Activated naive CD8-positive, alpha-beta T cell treated with anti-CD3 and anti-CD28 coated beads, Interleukin-2, amount 50 U/mL, for 24 hours (primary cell): ENCODE measurements around the gene EHD4.

ENCODE experiments used
- ATAC-seq: fragments of 150-1000 bp; cut with Tn5 transposase; one replicate; pipeline ENCODE4 v1.10.0; 2021
- DNase-seq: peaks from one replicate; pipeline ENCODE4 v3.0.0; 2021
- H3K27ac Mint-ChIP-seq: one replicate; pipeline ENCODE4 v1.8.0; 2021; ENCODE audit warnings: mild to moderate bottlenecking, mixed read lengths
- H3K27me3 Mint-ChIP-seq: one replicate; pipeline ENCODE4 v1.8.0; 2021; ENCODE audit warnings: mixed read lengths
- H3K36me3 Mint-ChIP-seq: one replicate; pipeline ENCODE4 v1.8.0; 2021; ENCODE audit warnings: low read depth, mixed read lengths
- H3K4me1 Mint-ChIP-seq: one replicate; pipeline ENCODE4 v1.8.0; 2021; ENCODE audit warnings: mixed read lengths
- H3K4me3 Mint-ChIP-seq: one replicate; pipeline ENCODE4 v1.8.0; 2021; ENCODE audit warnings: mild to moderate bottlenecking, moderate library complexity, mixed read lengths
- H3K9me3 Mint-ChIP-seq: one replicate; pipeline ENCODE4 v1.8.0; 2021; ENCODE audit warnings: mixed read lengths

EHD4 gene

GRCh38 chr15:41854443-41854842, 117.9 kb downstream of the EHD4 start:
- Mint-ChIP-seq H3K4me3 (no peak overlapping the region), H3K27ac (no peak overlapping the region), H3K4me1 (no peaks in the 10 kb centered on the region), H3K27me3 (no peaks in the 10 kb centered on the region), H3K36me3 (no peaks in the 10 kb centered on the region), H3K9me3 (no peaks in the 10 kb centered on the region)
- no peak for DNase-seq
- ATAC-seq, result no peak

DNA sequence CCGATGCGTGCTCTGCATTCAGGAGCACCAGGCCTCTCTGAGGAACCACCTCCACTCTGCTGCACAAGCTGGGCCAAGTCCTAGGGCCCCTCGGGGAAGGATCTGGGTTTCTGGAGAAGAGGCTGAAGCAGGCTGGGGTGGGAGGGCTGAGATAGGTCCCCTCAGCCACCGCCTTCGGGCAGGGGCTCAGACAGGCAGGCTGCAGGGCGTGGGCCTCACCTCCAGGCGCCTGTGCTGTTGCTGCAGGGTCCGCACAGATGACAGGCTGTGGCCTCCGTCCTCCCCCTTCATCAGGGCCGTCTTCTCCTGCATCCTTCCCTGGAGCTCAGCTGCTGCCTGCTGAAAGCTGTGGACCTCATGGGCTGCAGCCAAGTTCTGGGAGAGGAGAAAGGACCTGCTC, 118.5 kb downstream of the EHD4 start:
- Mint-ChIP-seq H3K27me3 (no peaks in the 10 kb centered on the region), H3K9me3 (no peaks in the 10 kb centered on the region), H3K4me3 (no peak overlapping the region), H3K27ac (no peak overlapping the region), H3K36me3 (no peaks in the 10 kb centered on the region), H3K4me1 (no peaks in the 10 kb centered on the region)
- DNase-seq, result no peak
- no peak for ATAC-seq

- no peak overlapping the region for H3K4me3 Mint-ChIP-seq
- H3K9me3 Mint-ChIP-seq, result no peaks in the 10 kb centered on the region
These were observed 119.4 kb downstream of the EHD4 start for GRCh38 chr15:41852736-41853590.

DNA sequence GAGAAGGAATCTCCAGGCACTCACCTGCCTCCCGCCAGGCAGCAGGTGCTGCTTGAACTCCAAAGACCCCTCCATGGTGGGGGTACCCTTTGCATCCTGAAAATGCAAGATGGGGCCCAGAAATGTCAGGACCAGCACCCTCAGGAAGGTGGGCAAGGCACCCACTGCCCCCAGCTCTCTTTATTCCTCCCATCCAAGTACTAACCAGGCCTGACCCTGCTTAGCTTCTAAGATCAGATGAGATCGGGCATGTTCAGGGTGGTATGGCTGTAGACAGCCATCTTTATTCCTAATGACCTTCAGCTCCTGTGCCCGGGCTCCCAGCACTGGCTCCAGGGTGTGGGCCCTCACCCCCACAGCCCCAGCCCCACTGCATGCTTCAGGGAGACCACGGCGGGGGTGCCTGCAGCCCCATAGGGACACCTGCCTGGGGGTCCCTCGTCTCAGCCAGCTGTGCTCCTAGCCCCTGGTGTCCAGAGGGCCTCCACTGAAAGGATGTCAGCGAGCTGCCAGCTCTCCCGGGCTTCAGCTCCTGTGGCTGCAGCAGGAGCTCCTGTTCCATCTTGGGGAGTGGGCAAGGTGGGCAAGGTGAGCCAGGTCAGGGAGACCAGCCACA, 120.5 kb downstream of the EHD4 start:
- Mint-ChIP-seq H3K4me3 (no peak overlapping the region), H3K9me3 (no peaks in the 10 kb centered on the region), H3K36me3 (peaks cover 2% of the 10 kb centered on the region), H3K4me1 (peaks cover 2% of the 10 kb centered on the region), H3K27me3 (no peaks in the 10 kb centered on the region), H3K27ac (no peak overlapping the region)
- DNase-seq (no peak), ATAC-seq (no peak)

More at GRCh38 chr15:41852736-41853590, 119.4 kb downstream of the EHD4 start:
- Mint-ChIP-seq H3K4me1 (peaks cover 2% of the 10 kb centered on the region), H3K27ac (no peak overlapping the region), H3K27me3 (no peaks in the 10 kb centered on the region), H3K36me3 (peaks cover 2% of the 10 kb centered on the region)
- DNase-seq (no peak), ATAC-seq (no peak)

GRCh38 chr15:41851167-41851523, 121.2 kb downstream of the EHD4 start:
- Mint-ChIP-seq H3K4me1 (peaks cover 2% of the 10 kb centered on the region), H3K4me3 (no peak overlapping the region), H3K9me3 (no peaks in the 10 kb centered on the region), H3K36me3 (peaks cover 2% of the 10 kb centered on the region), H3K27ac (no peak overlapping the region), H3K27me3 (no peaks in the 10 kb centered on the region)
- DNase-seq, result no peak
- no peak for ATAC-seq

- Mint-ChIP-seq H3K36me3 (peaks cover 2% of the 10 kb centered on the region), H3K9me3 (no peaks in the 10 kb centered on the region), H3K4me1 (peaks cover 2% of the 10 kb centered on the region), H3K4me3 (no peak overlapping the region), H3K27ac (no peak overlapping the region), H3K27me3 (no peaks in the 10 kb centered on the region)
- no peak for DNase-seq
- ATAC-seq, result no peak
These were observed 121.7 kb downstream of the EHD4 start for GRCh38 chr15:41850482-41851166.

- ATAC-seq (no peak), DNase-seq (no peak)
- Mint-ChIP-seq H3K9me3 (no peaks in the 10 kb centered on the region), H3K27me3 (no peaks in the 10 kb centered on the region), H3K36me3 (peaks cover 2% of the 10 kb centered on the region), H3K27ac (no peak overlapping the region), H3K4me3 (no peak overlapping the region), H3K4me1 (peaks cover 2% of the 10 kb centered on the region)
These were observed 122.5 kb downstream of the EHD4 start for GRCh38 chr15:41849861-41850260.

- H3K27ac Mint-ChIP-seq, result no peak overlapping the region
These were observed 123.2 kb downstream of the EHD4 start for GRCh38 chr15:41849204-41849603.

DNA sequence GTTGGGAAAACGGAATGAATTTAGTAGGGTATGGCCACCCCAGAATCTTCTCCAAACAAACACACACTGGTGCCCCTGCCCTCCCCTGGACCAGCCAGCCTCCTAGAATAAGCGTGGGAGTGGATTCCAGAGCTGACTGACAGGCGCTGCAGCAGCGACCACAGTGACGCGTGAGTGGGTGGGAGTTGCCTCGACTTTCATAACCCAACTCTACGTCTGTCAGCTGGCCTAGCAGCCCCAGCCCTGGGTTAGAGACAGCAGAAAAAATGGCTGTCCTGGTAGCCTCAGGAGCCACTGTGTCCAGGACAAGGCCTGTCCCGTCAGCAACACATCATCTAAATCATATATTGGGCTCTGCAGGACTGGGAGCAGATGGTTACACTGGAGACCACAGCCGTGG, 123.7 kb downstream of the EHD4 start:
- no peaks in the 10 kb centered on the region for H3K9me3 Mint-ChIP-seq
- H3K27me3 Mint-ChIP-seq, result no peaks in the 10 kb centered on the region
- H3K4me3 Mint-ChIP-seq, result no peak overlapping the region
- DNase-seq (peak; percentile 49), ATAC-seq (peak; percentile 52)
- no peak overlapping the region for H3K27ac Mint-ChIP-seq
- peaks cover 2% of the 10 kb centered on the region for H3K4me1 Mint-ChIP-seq
- peaks cover 2% of the 10 kb centered on the region for H3K36me3 Mint-ChIP-seq

More at GRCh38 chr15:41849204-41849603, 123.2 kb downstream of the EHD4 start:
- DNase-seq (no peak), ATAC-seq (no peak)
- Mint-ChIP-seq H3K9me3 (no peaks in the 10 kb centered on the region), H3K4me3 (no peak overlapping the region), H3K4me1 (peaks cover 2% of the 10 kb centered on the region), H3K36me3 (peaks cover 2% of the 10 kb centered on the region), H3K27me3 (no peaks in the 10 kb centered on the region)

DNA sequence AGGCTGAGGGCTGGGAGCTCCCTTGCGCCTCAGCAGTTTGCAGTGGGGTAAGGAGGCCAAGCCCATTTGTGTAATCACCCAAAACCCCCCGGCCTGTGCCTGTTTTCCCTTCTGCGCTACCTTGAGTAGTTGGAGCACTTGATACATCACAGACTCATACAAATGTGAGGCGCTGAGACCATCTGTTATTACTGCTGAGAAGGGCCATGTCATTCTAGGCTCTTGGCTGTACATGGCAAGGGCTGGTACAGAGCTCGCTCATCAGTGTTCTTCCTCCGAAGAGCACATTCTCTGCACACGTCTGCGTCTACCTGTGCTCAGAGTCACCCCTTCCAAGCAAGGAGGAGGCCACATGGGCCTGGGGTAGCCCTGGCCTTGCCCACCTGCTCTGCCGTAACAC, 124.4 kb downstream of the EHD4 start:
- no peak for DNase-seq
- H3K9me3 Mint-ChIP-seq, result no peaks in the 10 kb centered on the region
- H3K4me1 Mint-ChIP-seq, result peaks cover 2% of the 10 kb centered on the region
- ATAC-seq, result no peak
- H3K4me3 Mint-ChIP-seq, result no peak overlapping the region
- no peaks in the 10 kb centered on the region for H3K27me3 Mint-ChIP-seq
- no peak overlapping the region for H3K27ac Mint-ChIP-seq
- H3K36me3 Mint-ChIP-seq, result peaks cover 2% of the 10 kb centered on the region

GRCh38 chr15:41847206-41847605, 125.2 kb downstream of the EHD4 start:
- H3K9me3 Mint-ChIP-seq, result no peaks in the 10 kb centered on the region
- no peaks in the 10 kb centered on the region for H3K27me3 Mint-ChIP-seq
- DNase-seq (no peak), ATAC-seq (no peak)
- peaks cover 2% of the 10 kb centered on the region for H3K36me3 Mint-ChIP-seq
- no peak overlapping the region for H3K27ac Mint-ChIP-seq
- H3K4me1 Mint-ChIP-seq, result peaks cover 2% of the 10 kb centered on the region
- H3K4me3 Mint-ChIP-seq, result no peak overlapping the region
